ENCODE data around the gene GBGT1.

Gene GBGT1

GRCh38 chr9:133189826-133190225, 26.1 kb upstream of the GBGT1 start:
- intact Hi-C loops (cut with DNase I; ENCODE audit: low total_unique reads) = loop anchor here (2.0 to 10.0 kb wide), 2 partner anchors 135 to 301 kb away; no protein-coding TSS in a partner anchor
- no peak for DNase-seq

GRCh38 chr9:133188843-133189180, 25.1 kb upstream of the GBGT1 start:
- peaks cover 0 to 3% (median 0%) of the 10 kb centered on the region in 4 donors for H3K4me1 ChIP-seq
- DNase-seq = no peak
- TF ChIP-seq, protein P1, sequence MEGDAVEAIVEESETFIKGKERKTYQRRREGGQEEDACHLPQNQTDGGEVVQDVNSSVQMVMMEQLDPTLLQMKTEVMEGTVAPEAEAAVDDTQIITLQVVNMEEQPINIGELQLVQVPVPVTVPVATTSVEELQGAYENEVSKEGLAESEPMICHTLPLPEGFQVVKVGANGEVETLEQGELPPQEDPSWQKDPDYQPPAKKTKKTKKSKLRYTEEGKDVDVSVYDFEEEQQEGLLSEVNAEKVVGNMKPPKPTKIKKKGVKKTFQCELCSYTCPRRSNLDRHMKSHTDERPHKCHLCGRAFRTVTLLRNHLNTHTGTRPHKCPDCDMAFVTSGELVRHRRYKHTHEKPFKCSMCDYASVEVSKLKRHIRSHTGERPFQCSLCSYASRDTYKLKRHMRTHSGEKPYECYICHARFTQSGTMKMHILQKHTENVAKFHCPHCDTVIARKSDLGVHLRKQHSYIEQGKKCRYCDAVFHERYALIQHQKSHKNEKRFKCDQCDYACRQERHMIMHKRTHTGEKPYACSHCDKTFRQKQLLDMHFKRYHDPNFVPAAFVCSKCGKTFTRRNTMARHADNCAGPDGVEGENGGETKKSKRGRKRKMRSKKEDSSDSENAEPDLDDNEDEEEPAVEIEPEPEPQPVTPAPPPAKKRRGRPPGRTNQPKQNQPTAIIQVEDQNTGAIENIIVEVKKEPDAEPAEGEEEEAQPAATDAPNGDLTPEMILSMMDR (IDR thresholded peaks at IDR 0.05) = no peak
- peaks cover 0 to 33% of the 10 kb centered on the region in 2 donors for H3K27me3 ChIP-seq
- no peaks in the 10 kb centered on the region for H3K9me3 ChIP-seq
- H3K4me3 ChIP-seq = no peak overlapping the region
- no peaks in the 10 kb centered on the region for H3K36me3 ChIP-seq
- H3K27ac ChIP-seq = no peak overlapping the region
- intact Hi-C loops (cut with DNase I; ENCODE audit: low total_unique reads) = loop anchor here (10.0 kb wide), 1 partner anchor 136 kb away; no protein-coding TSS in a partner anchor

More at GRCh38 chr9:133189826-133190225, 26.1 kb upstream of the GBGT1 start:
- Histone ChIP-seq H3K9me3 (peaks cover 0 to 3% (median 0%) of the 10 kb centered on the region in 3 donors), H3K27me3 (peaks cover 0 to 30% of the 10 kb centered on the region in 2 donors), H3K36me3 (no peaks in the 10 kb centered on the region), H3K4me3 (no peak overlapping the region), H3K27ac (no peak overlapping the region), H3K4me1 (peaks cover 0 to 2% (median 0%) of the 10 kb centered on the region in 4 donors)
- TF ChIP-seq, protein P1 (IDR thresholded peaks at IDR 0.05) = no peak

GRCh38 chr9:133188006-133188842, 24.5 kb upstream of the GBGT1 start:
- no peak for DNase-seq
- H3K27me3 ChIP-seq = peaks cover 0 to 33% of the 10 kb centered on the region in 2 donors
- no peak overlapping the region for H3K4me3 ChIP-seq
- H3K4me1 ChIP-seq = peaks cover 0 to 3% (median 0%) of the 10 kb centered on the region in 4 donors
- H3K36me3 ChIP-seq = no peaks in the 10 kb centered on the region
- H3K27ac ChIP-seq = no peak overlapping the region
- H3K9me3 ChIP-seq = no peaks in the 10 kb centered on the region
- TF ChIP-seq, protein P1 (IDR thresholded peaks at IDR 0.05) = no peak
- intact Hi-C loops (cut with DNase I; ENCODE audit: low total_unique reads) = loop anchor here (10.0 kb wide), 1 partner anchor 137 kb away; no protein-coding TSS in a partner anchor

- Histone ChIP-seq H3K36me3 (no peaks in the 10 kb centered on the region), H3K4me3 (no peak overlapping the region), H3K9me3 (no peaks in the 10 kb centered on the region), H3K27ac (no peak overlapping the region), H3K27me3 (peaks cover 0 to 31% of the 10 kb centered on the region in 2 donors), H3K4me1 (peaks cover 0 to 3% (median 0%) of the 10 kb centered on the region in 4 donors)
- TF ChIP-seq, protein P1 (IDR thresholded peaks at IDR 0.05) = no peak
- no peak for DNase-seq
- intact Hi-C loops (cut with DNase I; ENCODE audit: low total_unique reads) = loop anchor here (10.0 kb wide), 1 partner anchor 137 kb away; no protein-coding TSS in a partner anchor
These were observed 23.9 kb upstream of the GBGT1 start for GRCh38 chr9:133187561-133188005.

DNA sequence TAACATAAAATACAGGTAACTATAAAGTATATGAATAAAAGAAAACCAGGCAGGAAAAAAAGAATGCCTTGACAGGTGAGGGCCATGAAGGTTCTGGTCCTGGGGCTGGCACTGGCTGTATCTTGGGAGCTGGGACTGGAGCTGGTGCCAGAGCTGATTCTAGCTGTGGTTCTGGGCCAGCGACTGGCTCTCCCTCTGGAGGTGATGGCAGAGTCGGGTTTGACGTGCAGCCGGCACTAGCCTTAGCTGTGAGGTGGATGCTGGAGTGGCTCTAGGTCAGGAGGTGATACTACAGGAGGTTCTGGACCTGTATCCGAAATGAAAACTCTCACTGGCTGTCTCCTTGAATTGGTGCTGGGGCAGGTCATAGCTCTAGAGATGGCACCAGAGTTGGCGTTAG, 23.0 kb upstream of the GBGT1 start:
- no peaks in the 10 kb centered on the region for H3K36me3 ChIP-seq
- H3K4me3 ChIP-seq = no peak overlapping the region
- H3K27ac ChIP-seq = no peak overlapping the region
- H3K27me3 ChIP-seq = peaks cover 0 to 24% of the 10 kb centered on the region in 2 donors
- H3K9me3 ChIP-seq = no peaks in the 10 kb centered on the region
- intact Hi-C loops (cut with DNase I; ENCODE audit: low total_unique reads) = loop anchor here (10.0 kb wide), 1 partner anchor 138 kb away; no protein-coding TSS in a partner anchor
- peaks cover 0 to 3% (median 0%) of the 10 kb centered on the region in 4 donors for H3K4me1 ChIP-seq
- TF ChIP-seq, protein P1 (IDR thresholded peaks at IDR 0.05) = no peak
- no peak for DNase-seq

Measured in tibial artery (tissue), 4 donors.